Measurements from ENCODE around the gene ENPP5.

The ENPP5 gene

DNA sequence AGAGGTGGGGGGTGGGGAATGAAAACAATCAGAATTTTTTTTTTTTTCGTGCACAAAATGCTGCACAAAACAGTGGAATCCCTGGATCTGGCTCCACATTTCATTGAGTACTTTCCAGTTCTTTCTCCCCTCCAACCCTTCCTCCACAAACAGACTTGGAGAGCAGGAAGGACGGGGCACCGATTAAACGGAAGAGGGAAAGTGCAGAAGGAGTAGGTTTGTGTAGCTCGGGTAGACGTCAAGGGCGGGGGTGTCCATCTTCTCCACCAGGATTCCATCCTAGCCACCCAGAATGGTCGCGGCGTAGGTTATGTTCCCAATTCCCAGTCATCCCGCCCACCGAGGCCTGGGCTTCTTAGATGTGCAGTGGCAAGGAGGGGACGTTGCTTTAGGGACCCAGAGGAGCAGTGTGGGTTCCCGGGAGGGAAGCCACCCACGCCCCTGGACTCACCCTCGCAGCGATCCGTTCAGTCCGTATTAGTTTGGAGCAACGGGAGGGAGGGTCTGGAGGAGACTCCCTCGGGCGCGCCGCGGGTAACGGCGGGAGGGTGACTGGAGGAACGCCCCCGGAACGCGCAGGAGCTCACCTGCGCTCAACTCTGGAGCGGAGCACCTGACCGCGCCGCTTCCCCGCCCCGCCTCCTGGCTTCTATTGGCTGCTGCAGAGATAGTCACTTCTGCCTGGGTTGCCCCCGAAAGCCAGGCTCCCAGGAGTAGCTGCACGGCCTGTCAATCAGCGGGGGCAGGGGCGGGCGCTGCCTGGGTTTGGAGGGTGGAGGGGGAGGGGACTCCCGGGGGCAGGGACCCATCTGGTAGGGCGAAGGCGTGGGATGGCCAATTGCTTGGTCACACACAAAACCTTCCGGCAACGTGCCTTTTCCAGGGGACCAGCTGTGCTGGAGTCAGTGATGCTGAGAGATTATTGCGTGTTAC lies at the start of gene ENPP5:
Gene ENPP5 (minus strand): TSS at position 624 of the 933 bp plus-strand sequence. CDS start 2,718 bp downstream, outside the sequence.
- DNase-seq, result peak; percentile 46

- DNase-seq, result no peak
Measured at GRCh38 chr6:46219661-46220060, 48.9 kb upstream of the ENPP5 start.

GRCh38 chr6:46218457-46218856 lies 47.7 kb upstream of the ENPP5 start:
- no peak for DNase-seq

GRCh38 chr6:46217671-46218131 lies 46.9 kb upstream of the ENPP5 start:
- peak; percentile 17 for DNase-seq

DNA sequence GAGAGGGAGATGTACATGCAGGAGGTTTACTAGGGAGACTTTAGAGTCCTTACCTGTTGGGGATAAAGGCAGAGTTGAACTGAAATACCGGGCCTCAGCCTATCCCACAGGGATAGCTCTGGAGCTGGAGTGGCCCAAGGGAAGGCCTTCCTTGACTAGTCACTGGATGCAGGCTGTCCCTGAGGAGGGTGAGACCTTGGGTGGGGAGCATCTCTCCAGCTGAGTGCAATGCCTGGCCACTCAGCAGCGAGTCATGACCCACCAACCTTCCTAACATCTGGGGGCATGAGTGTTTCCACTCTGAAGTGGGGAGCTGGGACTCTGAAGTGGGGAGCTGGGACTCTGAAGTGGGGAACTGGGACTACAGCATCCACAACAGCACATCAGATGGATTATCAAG lies 46.1 kb upstream of the ENPP5 start:
- DNase-seq, result no peak

- no peak for DNase-seq
Measured at GRCh38 chr6:46215777-46216176, 45.0 kb upstream of the ENPP5 start.

GRCh38 chr6:46215213-46215612 lies 44.4 kb upstream of the ENPP5 start:
- DNase-seq, result no peak

DNA sequence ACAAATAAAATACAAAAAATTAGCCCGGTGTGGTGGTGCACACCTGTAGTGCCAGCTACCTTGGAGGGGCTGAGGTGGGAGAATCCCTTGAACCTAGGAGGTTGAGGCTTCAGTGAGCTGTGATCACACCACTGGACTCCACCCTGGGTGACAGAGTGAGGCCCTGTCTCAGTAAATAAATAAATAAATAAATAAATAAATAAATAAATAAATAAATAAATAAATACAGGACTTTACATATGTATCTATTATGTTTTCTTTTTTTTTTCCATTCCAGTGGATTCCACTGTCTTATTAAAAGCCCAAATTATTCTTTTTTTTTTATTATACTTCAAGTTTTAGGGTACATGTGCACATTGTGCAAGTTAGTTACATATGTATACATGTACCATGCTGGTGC lies 41.1 kb upstream of the ENPP5 start:
- no peak for DNase-seq

DNA sequence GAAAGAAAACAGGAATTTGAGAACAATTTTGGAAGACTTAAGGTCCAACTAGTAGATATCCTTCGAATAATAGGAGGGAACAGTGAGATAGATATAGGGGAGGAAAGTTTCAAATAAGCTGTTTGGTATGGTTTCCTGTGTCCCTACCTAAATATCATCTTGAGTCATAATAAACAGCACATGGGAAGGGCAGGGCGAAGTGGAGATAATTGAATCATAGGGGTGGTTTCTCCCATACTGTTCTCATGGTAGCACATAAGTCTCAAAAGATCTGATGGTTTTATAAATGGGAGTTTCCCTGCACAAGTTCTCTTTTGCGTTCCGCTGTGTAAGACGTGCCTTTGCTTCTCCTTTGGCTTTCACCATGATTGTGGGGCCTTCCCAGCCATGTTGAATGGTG lies 39.5 kb upstream of the ENPP5 start:
- no peak for DNase-seq

DNA sequence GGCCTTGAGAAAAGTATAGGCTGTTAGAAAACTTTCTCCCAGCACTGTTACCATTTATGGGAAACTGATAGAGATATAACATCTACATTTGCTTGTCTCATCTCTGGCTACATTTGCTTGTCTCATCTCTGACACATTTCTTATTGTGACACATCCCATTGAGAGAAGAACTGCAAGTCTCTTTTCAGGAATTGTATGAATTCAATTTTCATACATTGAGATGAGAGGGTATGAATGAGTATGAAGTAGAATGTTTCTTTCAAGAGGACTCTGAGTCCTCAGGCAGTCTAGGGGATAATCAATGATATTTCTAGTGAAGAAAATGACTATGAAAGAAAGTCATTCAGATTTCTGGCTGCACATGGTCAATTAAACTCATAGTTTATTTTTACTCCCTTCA lies 37.5 kb upstream of the ENPP5 start:
- DNase-seq, result no peak

DNA sequence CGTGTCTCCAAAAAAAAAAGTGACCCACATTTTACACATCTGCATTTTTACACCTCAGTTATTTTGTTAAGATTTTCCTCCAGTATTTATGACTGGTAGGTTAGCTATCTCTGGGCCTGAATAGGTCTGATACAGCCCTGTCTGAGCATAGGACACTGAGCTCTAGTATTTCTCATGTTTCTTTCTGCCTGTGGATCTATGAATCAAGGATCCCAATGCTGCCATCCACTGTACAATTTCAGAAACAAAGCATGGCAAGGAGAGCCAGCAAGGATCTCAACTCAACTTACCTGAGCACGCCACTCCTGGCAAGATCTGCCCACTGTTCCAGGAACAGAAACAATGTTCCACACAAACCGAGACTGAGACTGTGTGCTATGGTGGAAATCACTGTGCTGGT lies 36.4 kb upstream of the ENPP5 start:
- DNase-seq, result no peak

DNA sequence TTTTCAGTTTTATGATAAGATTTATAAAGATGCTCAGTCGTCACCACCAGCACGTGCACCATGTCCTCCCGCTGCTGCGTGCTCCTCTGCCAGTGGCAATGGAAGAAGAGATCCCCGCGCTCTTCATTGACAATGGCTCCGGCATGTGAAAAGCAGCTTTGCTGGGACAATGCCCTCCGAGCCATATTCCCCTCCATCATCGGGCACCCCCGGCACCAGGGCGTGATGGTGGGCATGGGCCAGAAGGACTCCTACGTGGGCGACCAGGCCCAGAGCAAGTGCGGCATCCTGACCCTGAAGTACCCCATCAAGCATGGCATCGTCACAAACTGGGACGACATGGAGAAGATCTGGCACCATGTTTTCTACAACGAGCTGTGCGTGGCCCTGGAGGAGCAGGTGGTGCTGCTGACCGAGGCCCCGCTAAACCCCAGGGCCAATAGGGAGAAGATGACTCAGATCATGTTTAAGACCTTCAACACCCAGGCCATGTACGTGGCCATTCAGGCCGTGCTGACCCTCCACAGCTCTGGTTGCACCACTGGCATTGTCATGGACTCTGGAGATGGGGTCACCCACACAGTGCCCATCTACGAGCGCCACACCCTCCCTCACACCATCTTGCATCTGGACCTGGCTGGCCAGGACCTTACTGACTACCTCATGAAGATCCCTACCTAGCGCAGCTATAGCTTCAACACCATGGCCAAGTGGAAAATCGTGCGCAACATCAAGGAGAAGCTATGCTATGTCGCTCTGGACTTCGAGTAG lies 34.3 kb upstream of the ENPP5 start:
- no peak for DNase-seq

- DNase-seq, result no peak
Measured at GRCh38 chr6:46203391-46204177, 32.8 kb upstream of the ENPP5 start.

- DNase-seq, result no peak
Measured at GRCh38 chr6:46201702-46202101, 30.9 kb upstream of the ENPP5 start.

- no peak for DNase-seq
Measured at GRCh38 chr6:46199387-46199786, 28.6 kb upstream of the ENPP5 start.

- DNase-seq, result no peak
Measured at GRCh38 chr6:46191961-46192360, 21.2 kb upstream of the ENPP5 start.

GRCh38 chr6:46190889-46191288 lies 20.1 kb upstream of the ENPP5 start:
- no peak for DNase-seq

GRCh38 chr6:46189726-46190125 lies 18.9 kb upstream of the ENPP5 start:
- DNase-seq, result no peak

- no peak for DNase-seq
Measured at GRCh38 chr6:46186583-46186982, 15.8 kb upstream of the ENPP5 start.

DNA sequence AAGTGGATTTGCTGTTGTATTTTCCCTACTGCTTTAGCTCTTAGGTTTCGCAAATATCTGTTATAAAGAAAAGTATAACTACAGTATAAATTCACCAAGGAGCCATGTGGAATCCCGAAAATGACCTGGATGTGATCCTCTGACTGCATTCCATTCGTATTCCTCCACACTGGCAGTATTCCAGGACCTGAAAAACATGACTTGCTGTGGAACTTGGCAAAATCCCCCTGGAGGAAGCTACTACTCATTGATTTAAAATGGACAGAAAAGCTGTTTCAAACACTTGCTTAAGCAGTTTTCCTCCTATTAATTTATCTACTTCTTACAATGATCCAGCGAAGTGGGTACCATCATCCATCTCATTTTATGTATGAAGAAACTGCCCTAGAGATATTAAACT lies 13.3 kb upstream of the ENPP5 start:
- no peak for DNase-seq

DNA sequence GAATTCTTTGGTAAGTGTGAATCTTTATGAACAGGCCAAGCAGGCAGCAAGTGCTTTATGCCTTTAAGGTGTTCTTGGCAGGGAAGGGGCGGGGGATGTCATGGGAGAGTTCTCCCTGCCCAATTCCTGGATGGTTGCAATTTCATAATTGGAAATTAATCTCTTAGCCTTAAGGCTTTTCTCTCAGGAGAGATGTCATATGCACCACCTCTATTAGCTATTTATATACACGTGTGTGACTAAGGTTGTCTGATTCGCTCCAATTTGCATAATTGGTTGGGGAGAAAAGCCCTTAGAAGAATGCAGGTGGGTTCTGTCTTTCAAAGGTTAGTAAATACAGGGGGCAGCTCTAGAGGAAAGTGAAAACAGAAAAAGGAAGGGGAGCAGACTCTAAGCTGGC lies 5.2 kb upstream of the ENPP5 start:
- DNase-seq, result no peak

DNA sequence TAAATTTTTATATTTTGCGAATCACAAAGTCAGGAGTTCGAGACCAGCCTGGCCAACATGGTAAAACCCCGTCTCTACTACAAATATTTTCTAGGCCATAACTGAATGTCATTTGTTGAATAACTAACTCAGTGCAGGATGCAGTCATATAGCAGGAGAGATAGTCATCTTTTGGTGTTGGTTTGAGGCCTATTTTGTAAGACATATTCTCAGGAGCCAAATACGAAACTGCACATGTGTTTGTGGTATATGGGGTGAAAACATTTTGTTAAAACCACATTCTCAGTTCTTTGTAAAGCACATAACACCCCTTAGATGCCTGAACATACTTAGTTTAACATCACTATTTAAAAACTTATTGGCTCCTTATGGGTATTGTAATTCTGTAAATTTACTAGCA lies 4.7 kb upstream of the ENPP5 start:
- peak; percentile 74 for DNase-seq

DNA sequence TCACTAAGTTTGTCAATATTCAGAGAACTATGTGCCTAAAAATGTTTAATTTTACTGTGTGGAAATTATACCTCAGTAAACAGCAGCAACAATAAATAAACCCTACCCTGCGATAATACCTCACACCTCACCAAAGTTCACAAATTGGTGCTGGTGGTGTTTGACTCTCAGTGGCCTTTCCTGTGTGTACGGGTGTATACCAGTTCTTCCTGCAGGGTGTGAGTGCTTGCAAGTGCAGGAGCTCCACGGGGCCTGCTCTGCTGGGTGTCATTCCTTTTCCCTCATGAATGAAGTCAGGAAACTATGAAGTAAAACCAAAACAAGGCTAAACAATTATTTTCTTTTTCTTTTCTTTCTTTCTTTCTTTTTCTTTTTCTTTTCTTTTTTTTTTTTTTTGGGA lies 4.1 kb upstream of the ENPP5 start:
- DNase-seq, result no peak
